Measurements from ENCODE around the gene XKR7.

Gene XKR7

DNA sequence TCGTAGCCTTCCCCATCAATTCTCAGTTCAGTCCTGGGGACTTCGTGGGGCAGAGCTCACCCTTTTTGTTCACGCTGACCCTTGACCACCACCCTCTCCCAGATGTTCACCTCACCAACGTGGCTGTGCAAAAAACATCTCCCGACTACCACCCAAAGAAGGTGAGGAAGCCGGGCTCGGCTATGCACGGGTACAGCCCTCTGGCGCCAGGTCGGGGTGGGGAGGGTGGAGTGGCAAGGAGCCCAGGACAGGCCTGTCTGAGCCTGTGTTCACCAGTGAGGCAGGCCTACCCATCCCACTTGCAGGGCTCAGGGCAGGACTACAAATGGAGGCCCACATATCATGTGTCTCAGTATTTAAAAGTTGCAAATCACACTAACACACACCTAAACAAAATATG lies 34.3 kb upstream of the XKR7 start:
- H3K4me1 Mint-ChIP-seq: peaks cover 6% of the 10 kb centered on the region
- peaks cover 8% of the 10 kb centered on the region for H3K27me3 Mint-ChIP-seq
- H3K9me3 Mint-ChIP-seq: no peaks in the 10 kb centered on the region
- ATAC-seq: no peak
- H3K27ac Mint-ChIP-seq: no peak overlapping the region
- H3K4me3 Mint-ChIP-seq: no peak overlapping the region
- H3K36me3 Mint-ChIP-seq: peaks cover 6% of the 10 kb centered on the region

DNA sequence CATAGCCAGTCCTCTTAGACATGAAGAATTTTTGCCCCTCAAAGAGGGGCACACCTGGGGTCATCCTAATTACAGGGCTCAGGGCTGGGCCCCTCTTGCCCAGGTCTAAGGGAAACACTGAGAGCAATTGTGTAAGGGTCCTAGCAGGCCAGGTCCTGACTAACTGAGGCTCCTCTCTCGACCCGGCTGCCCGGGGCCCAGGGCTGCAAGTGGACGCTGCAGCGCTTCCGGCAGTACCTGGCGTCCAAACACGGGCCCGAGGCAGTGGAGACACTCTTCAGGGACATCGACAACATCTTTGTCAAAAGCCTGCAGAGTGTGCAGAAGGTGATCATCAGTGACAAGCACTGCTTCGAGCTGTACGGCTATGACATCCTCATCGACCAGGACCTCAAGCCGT lies 33.5 kb upstream of the XKR7 start:
- H3K36me3 Mint-ChIP-seq: peaks cover 7% of the 10 kb centered on the region

DNA sequence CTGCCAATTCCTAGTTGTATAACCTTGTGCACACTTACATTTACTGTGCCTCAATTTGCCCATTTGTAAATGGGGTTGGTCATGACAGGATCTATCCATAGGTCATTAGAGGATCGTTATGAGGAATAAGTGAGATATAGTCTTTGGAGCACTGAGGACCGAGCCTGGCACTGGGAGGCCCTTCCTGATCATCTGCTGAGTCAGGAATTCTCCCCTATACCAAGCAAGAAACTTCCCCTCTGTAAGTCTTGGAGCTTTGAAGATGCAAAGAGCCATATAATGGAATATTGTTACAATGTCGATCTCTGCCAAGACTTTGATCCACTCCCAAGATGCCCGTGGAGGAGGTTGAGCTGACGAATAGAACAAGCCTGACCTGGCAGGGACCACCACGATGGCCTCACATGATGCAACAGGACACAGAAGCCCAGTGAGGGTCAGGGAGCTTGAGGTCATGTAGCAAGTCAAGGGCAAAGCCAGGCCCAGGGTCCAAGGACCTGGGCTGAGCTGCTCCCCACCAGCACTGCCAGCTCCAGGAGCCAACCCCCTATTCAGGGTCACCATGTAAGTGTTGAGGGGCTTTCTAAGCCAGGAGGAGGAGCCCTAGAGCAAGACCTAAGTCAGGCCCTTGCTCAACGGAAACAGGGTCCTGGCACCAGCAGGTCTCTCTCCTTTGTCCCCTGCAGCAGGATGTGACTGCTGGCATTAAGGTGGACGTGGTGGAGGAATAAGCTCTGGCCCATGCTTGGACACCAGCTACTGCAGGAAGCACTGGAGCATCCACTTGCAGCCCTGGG lies 32.8 kb upstream of the XKR7 start:
- Mint-ChIP-seq H3K4me1 (peaks cover 6% of the 10 kb centered on the region), H3K27ac (no peak overlapping the region), H3K27me3 (peaks cover 8% of the 10 kb centered on the region), H3K36me3 (peaks cover 7% of the 10 kb centered on the region), H3K9me3 (no peaks in the 10 kb centered on the region), H3K4me3 (no peak overlapping the region)
- ATAC-seq: no peak

More for the DNA sequence above, 33.5 kb upstream of the XKR7 start:
- Mint-ChIP-seq H3K4me1 (peaks cover 6% of the 10 kb centered on the region), H3K27me3 (peaks cover 8% of the 10 kb centered on the region), H3K9me3 (no peaks in the 10 kb centered on the region), H3K27ac (no peak overlapping the region), H3K4me3 (no peak overlapping the region)
- no peak for ATAC-seq

DNA sequence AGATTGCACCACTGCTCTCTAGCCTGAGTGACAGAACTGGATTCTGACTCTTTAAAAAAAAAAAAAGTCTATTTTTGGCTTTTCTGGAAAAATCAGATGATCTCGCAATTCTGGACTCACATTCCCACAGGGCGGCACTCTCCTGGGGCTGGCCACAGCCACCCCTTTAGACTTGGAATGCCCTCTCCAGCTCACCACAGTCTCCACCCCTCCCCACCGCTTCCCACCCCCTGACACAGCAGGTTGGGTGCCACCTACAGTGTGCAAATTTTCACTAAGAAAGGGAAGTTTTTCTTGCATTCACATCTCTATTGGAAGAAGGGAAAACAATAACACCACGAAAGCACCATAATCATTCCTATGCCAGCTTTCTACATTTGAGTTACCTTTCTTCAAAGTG lies 31.5 kb upstream of the XKR7 start:
- Mint-ChIP-seq H3K9me3 (no peaks in the 10 kb centered on the region), H3K27ac (no peak overlapping the region), H3K4me1 (no peaks in the 10 kb centered on the region), H3K36me3 (peaks cover 17% of the 10 kb centered on the region), H3K27me3 (peaks cover 3% of the 10 kb centered on the region), H3K4me3 (no peak overlapping the region)
- no peak for ATAC-seq

DNA sequence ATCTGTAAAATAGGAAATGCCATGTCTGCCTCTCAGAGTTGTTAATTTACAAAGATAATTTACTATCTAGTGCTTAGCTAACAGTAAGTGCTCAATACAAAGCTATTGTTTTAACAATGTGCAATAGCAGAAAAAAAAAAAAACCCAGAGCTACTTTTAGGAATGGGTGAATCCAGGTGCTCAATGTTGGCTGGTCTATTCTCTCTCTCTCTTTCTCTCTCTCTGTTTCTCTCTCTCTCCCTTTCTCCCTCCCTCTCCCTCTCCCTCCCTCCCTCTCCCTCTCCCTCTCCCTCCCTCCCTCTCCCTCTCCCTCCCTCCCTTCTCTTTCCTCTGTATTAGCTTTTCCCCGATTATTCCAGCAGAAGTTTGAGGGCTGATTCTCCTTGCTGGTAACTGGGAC lies 30.1 kb upstream of the XKR7 start:
- peaks cover 28% of the 10 kb centered on the region for H3K36me3 Mint-ChIP-seq
- no peak overlapping the region for H3K4me3 Mint-ChIP-seq
- no peaks in the 10 kb centered on the region for H3K9me3 Mint-ChIP-seq
- no peak for ATAC-seq
- no peaks in the 10 kb centered on the region for H3K4me1 Mint-ChIP-seq
- H3K27ac Mint-ChIP-seq: no peak overlapping the region
- no peaks in the 10 kb centered on the region for H3K27me3 Mint-ChIP-seq

DNA sequence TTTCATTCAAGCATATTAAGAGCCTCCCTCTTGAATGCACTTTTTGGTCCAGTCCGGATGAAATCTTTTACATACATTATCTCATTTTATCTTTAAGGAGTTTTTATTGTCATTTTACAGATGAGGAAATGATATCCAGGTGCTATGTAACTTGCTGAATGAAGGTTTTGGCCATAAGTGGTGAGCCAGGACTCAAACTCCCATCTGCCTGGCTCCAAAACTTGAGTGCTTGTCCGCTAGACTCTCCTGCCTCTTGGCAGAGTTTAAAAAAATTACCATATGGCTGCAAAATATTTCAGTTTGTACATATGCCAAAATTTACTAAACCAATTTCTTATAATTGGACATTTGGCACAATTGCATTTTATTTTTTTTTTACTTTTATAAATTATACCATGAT lies 28.3 kb upstream of the XKR7 start:
- no peak overlapping the region for H3K27ac Mint-ChIP-seq
- H3K36me3 Mint-ChIP-seq: peaks cover 43% of the 10 kb centered on the region
- H3K4me3 Mint-ChIP-seq: no peak overlapping the region
- ATAC-seq: no peak
- no peaks in the 10 kb centered on the region for H3K9me3 Mint-ChIP-seq
- H3K4me1 Mint-ChIP-seq: no peaks in the 10 kb centered on the region
- no peaks in the 10 kb centered on the region for H3K27me3 Mint-ChIP-seq

DNA sequence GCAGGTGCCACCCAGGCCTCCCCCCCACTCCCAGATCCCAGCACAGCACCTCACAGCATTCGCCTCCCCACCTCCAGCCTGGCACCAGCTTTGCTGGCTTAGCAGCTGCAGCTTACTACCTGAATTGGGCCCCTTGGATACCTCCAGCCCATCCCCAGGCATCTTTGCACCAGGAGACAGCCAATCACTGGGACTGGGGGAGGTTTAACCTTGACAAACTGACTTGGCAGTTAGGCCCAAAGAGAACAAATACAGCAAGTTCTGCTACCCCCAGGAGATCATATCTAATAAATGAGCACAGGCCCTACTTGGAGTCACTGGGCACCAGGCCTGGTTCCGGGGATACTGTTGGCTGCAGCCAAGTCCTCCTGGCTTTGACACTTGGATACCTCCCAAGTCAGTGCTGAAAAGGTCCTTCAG lies 24.9 kb upstream of the XKR7 start:
- peaks cover 61% of the 10 kb centered on the region for H3K36me3 Mint-ChIP-seq
- no peak for ATAC-seq
- peak overlapping the region; percentile 51 for H3K27ac Mint-ChIP-seq
- H3K4me1 Mint-ChIP-seq: no peaks in the 10 kb centered on the region
- H3K27me3 Mint-ChIP-seq: no peaks in the 10 kb centered on the region
- H3K9me3 Mint-ChIP-seq: no peaks in the 10 kb centered on the region
- no peak overlapping the region for H3K4me3 Mint-ChIP-seq

DNA sequence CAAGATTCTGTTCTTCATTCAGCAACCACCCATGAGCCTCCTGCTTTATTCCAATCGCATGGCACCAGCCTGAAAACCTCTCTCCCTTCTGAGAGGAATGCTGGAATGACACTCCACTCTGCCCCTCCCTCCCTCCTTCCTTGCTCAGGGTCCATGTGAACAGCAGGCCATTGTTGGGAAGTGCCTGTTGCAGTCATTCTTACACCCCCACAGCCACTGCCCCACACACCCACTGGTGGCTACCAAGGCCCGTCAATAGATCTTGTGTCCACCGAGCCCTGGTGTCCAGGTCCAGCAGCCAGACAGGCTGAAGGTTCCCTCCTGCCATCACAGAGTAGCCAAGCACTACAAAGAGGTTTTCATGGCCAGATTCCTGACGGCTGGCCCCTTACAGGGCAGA lies 22.6 kb upstream of the XKR7 start:
- Mint-ChIP-seq H3K27ac (no peak overlapping the region), H3K36me3 (peaks cover 72% of the 10 kb centered on the region), H3K27me3 (no peaks in the 10 kb centered on the region), H3K4me1 (peaks cover 14% of the 10 kb centered on the region), H3K9me3 (no peaks in the 10 kb centered on the region), H3K4me3 (no peak overlapping the region)
- no peak for ATAC-seq

DNA sequence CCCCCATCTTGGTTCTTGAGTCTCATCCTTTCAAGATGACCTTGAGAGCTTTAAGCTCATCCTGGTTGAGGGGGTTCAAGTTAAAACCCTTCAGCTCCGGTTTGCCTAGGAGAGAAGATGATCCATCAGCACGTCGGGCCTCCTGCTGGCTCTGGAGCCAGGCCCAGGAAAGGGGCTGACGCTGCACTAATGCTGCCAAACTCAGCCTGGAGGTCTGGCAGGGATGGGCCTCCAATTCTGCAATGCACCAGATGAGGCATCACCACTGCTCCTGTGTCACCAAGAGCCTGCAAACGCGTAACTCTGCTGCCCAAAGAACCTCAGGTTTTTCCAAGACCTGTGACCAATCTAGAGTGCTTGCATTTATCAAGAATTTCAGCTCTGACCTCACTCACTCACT lies 22.2 kb upstream of the XKR7 start:
- Mint-ChIP-seq H3K36me3 (peaks cover 68% of the 10 kb centered on the region), H3K27ac (no peak overlapping the region), H3K4me1 (peaks cover 15% of the 10 kb centered on the region), H3K9me3 (no peaks in the 10 kb centered on the region), H3K27me3 (no peaks in the 10 kb centered on the region), H3K4me3 (no peak overlapping the region)
- ATAC-seq: no peak

DNA sequence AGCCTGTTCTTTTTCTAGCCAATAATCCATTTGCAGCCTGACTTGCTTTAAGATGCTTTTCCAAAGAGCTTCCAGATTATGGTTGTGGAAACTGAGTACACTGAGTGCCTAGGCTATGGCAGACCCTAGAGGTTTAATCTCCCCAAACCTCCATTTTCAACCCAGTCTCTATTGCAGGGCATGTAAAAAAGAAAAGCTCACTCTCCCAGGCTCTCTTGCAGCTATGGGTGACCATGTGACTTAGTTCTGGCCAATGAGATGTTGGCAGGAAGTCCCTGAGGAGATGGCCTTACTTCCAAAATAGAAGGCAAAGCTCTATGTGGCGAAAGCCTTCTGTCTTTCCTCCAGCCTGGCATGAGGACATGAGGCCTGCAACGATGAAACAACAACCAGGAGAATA lies 19.9 kb upstream of the XKR7 start:
- Mint-ChIP-seq H3K27me3 (no peaks in the 10 kb centered on the region), H3K9me3 (no peaks in the 10 kb centered on the region), H3K27ac (no peak overlapping the region), H3K36me3 (peaks cover 50% of the 10 kb centered on the region), H3K4me1 (peaks cover 28% of the 10 kb centered on the region), H3K4me3 (no peak overlapping the region)
- ATAC-seq: no peak

DNA sequence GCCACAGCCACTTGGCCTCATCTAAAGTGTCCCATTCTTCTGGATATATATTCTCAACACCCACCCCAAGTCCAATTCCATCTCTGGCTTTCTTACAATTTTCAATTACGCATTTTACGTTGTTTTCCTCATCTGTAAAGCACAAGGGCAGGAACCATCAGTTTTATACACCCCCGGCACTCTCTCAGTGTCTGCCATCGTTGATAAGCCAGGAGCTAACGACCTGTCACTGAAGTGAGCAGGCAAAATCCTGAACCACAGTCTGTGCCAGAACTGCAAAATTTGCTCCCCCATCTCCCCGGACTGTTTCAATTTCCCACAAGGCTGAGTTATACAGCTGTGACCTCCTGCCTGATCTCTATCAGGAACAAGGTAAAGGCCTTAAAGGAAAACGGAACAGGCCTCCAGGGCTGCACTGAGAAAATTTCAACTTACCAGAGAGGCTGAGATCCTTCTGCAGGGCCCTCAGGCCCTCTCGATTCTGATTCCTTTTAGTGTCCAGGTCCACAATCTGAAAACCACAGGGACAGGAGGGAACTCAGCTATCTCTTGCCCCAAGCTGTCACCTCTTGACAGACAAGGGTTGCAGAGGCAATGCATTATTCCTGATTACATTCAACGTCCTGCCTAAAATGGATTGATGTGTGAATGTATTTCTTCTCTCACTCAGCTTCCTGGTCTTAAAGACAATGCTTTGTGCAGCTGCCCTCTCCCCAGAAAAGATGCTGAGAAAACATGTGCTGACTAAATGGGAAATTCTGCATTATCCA lies 17.9 kb upstream of the XKR7 start:
- no peak for ATAC-seq
- H3K27ac Mint-ChIP-seq: no peak overlapping the region
- H3K27me3 Mint-ChIP-seq: no peaks in the 10 kb centered on the region
- no peaks in the 10 kb centered on the region for H3K9me3 Mint-ChIP-seq
- H3K36me3 Mint-ChIP-seq: peaks cover 33% of the 10 kb centered on the region
- peaks cover 28% of the 10 kb centered on the region for H3K4me1 Mint-ChIP-seq
- peak overlapping the region; percentile 97 for H3K4me3 Mint-ChIP-seq

DNA sequence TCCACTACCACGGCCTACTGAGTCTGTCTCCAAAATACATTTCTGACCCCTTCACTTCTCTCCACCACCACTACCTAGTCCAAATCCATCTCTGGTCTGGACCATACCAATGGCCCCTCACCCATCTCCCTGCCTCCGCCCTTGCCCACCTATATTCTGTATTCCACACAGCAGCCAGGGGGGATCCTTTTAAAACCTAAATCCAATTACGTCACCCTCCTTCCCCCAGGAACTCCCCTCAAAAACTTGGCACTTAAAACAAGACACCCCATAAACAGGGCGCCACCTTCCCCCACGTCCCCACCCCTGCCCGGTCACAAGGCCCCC lies 16.8 kb upstream of the XKR7 start:
- peak overlapping the region; percentile 97 for H3K4me3 Mint-ChIP-seq
- H3K27me3 Mint-ChIP-seq: peaks cover 8% of the 10 kb centered on the region
- H3K27ac Mint-ChIP-seq: peak overlapping the region; percentile 96
- no peaks in the 10 kb centered on the region for H3K9me3 Mint-ChIP-seq
- ATAC-seq: no peak
- peaks cover 30% of the 10 kb centered on the region for H3K36me3 Mint-ChIP-seq
- H3K4me1 Mint-ChIP-seq: peaks cover 28% of the 10 kb centered on the region

DNA sequence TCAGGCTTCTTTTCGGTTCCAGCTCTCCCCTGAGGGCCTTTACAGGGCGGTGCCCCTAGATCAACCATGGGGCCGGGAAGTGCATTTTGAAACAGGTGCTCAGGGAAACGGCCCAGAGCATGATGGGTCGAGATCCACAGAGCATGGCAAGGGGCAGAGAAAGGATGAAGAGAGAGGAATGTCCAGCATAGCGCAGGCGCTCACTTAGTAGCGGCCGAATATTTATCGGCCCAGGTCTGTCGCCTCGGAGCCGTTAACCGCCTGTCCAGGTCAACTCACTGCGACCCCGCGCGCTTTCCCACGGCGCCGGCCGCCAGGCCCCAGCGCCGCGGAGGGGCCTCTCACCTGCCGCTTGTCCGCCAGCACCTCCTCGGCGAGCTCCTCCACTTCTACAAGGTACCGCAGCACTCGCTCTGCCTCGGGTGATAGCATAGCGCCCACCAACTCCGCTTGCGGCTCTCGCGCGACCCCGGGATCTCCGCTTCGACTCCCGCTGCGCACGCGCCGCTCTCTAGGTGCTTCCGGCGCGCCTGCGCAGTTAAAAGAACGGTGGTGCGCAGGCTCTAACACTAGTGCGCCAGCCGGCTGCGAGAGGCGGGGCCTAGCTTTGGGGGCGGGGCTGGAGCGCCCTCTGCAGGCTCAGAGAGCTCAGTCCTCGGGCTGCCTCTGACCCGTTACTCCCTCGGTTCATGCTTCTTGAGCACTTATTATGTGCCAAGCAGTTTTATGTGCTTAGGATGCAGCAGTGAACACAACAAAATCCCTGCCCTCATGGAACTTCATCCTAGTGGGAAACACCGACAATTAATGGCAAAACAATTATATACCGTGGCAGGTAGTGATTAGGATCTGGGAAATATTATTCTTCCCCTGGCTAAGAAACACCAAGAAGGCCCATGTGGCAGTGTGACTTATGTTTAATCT lies 16.2 kb upstream of the XKR7 start, which contains the start of gene PDRG1:
TSS of gene PDRG1 (minus strand) at position 517 of the 924 bp plus-strand sequence. CDS start at position 432, 85 bp downstream.
- peak; percentile 98 for ATAC-seq
- H3K9me3 Mint-ChIP-seq: no peaks in the 10 kb centered on the region
- peaks cover 28% of the 10 kb centered on the region for H3K4me1 Mint-ChIP-seq
- H3K36me3 Mint-ChIP-seq: peaks cover 25% of the 10 kb centered on the region
- peaks cover 11% of the 10 kb centered on the region for H3K27me3 Mint-ChIP-seq
- peak within 1 kb of the TSS; percentile 97 for H3K4me3 Mint-ChIP-seq
- H3K27ac Mint-ChIP-seq: peak within 1 kb of the TSS; percentile 96

DNA sequence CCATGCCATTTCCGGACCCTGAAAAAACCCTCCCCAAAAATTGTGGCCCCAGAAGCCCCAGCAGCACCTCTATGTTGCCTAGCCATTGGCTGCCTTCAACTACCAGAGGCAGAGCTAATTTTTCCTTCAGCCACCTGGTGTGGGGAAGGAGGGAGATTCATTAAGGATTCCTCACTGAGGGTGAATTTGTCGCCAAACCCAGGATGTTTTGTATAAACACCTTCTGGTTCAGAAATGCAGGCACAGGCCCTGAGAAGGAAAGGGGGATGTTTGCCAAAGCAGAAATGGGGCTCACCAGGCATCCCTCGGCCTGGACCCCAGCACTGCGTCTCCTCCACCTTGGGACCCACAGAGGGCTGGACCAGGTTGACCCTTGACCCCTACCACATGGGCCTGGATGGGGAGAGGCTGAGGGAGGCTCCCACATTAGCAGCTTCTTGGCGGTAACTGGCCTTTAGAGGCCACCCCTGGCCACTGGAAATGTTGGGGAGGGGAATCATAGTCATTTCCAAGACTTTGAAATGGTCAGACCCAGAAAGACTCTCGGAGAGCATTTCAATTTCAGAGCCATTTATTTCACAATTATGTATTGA lies 14.3 kb upstream of the XKR7 start:
- Mint-ChIP-seq H3K27me3 (peaks cover 15% of the 10 kb centered on the region), H3K4me1 (peaks cover 28% of the 10 kb centered on the region), H3K27ac (no peak overlapping the region), H3K9me3 (no peaks in the 10 kb centered on the region), H3K4me3 (no peak overlapping the region), H3K36me3 (peaks cover 13% of the 10 kb centered on the region)
- ATAC-seq: no peak

DNA sequence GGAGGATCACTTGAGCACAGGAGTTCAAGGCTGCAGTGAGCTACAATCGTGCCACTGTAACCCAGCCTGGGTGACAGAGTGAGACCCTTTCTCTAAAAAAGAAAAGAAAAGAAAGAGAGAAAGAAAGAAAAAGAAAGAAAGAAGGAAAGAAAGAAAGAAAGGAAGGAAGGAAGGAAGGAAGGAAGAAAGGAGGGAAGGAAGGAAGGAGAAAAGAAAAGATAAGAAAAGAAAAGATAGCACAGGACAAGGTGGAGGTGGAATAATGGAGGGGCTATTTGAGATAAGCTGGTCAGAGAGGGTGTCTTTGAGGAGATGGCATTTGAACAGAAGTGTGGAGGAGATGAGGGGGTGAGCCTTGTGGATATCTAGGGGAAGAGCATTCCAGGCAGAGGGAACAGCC lies 13.5 kb upstream of the XKR7 start:
- no peak for ATAC-seq
- Mint-ChIP-seq H3K36me3 (peaks cover 6% of the 10 kb centered on the region), H3K27ac (no peak overlapping the region), H3K4me3 (no peak overlapping the region), H3K4me1 (peaks cover 22% of the 10 kb centered on the region), H3K9me3 (no peaks in the 10 kb centered on the region), H3K27me3 (peaks cover 23% of the 10 kb centered on the region)

Data from stimulated activated memory B cell treated with anti-CD40 and anti-IgM and Interleukin-4, amounts not matched to agents 10 μg/mL and 1 μg/mL and 100 μg/mL, for 72 hours (primary cell).